ENCODE measurements around the gene C10orf90.
"Not testable (repeated sequence)": the region's sequence is repeated elsewhere in the genome, so short reads cannot be mapped to it uniquely, and the experiment has no call there.

Gene C10orf90

DNA sequence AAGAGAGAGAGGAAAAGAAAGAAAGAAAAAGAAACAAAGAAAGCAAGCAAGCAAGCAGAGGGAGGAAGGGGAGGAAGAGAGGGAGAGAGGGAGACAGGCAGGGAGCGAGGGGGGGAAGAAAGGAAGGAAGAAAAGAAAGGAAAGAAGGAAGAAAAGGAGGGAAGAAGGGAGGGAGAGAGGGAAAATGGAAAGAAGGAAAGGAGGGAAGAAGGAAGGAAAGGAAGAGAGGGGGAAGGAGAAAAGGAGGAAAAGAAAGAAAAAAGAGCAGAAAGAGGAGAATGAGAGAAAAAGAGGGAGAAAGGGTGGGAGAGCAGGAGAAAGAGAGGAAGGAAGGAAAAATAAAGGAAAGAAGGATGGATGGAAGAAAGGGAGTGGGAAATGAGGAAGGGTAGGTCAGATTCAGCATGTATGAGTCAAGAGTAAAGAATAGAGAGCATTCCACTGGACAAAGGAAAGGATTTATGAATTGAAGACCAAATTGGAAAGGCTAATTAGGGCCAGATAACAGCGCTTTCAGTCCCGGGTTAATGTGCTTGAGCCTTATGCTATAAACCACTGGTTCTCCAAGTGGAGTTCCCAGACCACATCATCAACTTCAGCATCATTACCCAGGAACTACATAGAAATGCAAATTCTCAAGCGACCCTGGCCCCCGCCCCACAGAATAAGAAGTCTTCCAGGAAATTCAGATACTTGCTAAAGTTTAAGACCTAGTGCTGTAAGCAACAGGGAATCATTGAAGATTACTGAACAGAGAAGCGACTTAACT lies 85.1 kb downstream of the C10orf90 start:
- DNase-seq (ENCODE audit: low read depth in 2 of 2): no peak

- no peak for DNase-seq (ENCODE audit: low read depth in 2 of 2)
Observed at GRCh38 chr10:126584836-126585235, 85.7 kb downstream of the C10orf90 start.

- no peak for DNase-seq (ENCODE audit: low read depth in 2 of 2)
Observed at GRCh38 chr10:126583552-126584200, 86.8 kb downstream of the C10orf90 start.

DNA sequence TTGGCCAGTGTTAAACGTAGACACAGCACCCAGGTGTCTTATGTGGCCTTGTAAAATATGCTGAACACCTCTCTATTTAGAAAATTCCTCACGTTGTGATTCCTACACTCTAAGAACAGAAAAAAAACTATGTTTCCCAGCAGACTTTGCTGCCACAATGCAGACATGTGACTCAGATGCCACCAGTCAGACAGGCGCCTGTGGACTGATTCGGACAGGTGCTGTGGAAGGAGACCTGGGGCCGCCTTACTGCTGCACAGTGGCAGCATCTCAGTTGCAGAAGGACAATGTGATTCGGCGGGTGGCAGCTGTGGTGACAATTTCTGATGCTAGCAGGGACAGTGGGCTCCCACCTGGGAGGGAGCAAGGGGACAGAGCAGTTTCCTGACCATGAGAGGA lies 88.8 kb downstream of the C10orf90 start:
- no peak for DNase-seq (ENCODE audit: low read depth in 2 of 2)

GRCh38 chr10:126580873-126581647 lies 89.4 kb downstream of the C10orf90 start:
- no peak for DNase-seq (ENCODE audit: low read depth in 2 of 2)

GRCh38 chr10:126576336-126576735 lies 94.2 kb downstream of the C10orf90 start:
- DNase-seq (ENCODE audit: low read depth in 2 of 2): no peak

DNA sequence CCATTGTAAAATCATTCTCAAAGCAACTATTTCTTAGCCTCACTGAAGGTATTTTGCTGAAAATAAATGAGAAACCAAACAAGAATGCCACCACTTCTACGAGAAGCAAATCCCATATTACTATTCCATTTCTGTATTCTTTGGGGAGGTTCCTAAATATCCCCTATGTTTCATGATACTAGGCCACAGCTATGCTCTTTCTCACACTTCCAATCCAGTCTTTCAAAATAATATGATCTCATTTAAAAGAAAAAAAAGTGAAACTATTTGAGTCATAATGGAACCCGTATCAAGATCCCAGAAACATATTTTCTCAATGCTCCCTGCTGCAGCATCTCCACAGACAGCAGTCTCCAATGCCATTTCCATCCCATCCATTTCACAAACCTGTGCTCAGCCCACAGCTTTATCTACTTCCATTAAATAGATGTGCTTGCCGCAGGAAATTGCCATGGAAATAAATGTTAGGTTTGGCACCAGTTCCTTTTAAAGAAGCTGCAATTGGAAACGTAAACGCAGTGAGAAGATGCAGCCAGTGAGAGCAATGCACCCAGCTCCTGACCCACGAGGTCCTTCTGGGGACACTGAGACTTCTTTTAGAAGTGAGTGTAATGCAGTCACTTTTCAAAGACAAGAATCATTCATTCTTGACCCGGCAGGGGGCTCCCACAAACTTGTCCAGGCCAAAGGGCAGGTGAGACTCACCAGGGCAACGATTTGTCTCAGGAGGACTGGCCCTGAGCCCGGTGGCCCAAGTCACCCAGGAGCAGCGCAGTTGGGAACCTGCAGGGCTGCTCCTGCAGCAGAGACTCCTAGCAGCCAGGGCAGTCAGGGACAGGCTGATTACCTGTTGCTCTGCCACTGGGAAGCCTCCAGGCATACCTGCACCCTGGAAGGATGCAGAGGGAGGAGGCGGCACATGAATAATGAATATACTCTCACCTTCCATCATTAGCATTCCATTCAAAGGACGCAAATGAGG lies 99.6 kb downstream of the C10orf90 start:
- no peak for DNase-seq (ENCODE audit: low read depth in 2 of 2)

GRCh38 chr10:126570245-126570570 lies 100.3 kb downstream of the C10orf90 start:
- DNase-seq (ENCODE audit: low read depth in 2 of 2): no peak

DNA sequence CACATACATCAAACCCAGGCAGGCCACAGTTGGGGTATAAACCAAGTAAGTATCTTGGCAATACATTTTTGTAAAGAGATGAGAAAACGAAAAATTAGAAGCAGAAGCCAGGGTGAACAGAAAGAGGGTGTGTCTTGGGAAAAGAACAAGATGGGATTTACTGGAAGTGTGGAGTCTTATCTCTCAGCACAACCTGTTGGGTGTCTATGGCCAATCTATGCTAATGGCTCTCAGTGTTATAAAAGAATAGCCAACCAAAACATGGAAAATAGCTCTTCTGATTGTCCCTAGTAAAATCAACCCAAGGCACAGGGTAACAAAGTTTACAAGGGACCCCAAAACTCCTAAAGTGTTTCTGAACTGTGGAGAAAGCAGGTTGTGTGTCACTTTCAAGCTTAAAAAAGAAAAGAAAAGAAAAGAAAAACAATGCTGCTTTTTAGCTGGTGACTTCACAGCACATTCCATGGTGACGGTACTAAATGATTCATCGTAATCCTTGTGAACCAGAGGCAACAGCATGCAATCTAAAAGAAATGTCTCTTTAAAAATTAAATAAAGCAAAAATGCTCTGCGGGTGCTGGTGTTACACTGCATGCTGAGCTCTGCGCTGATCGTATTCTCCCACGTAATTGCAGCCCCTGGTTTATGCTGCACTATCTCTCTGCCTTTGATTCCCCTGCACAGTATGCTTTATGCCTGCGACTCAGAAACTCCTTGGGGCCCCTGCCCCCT lies 100.8 kb downstream of the C10orf90 start:
- DNase-seq (ENCODE audit: low read depth in 2 of 2): no peak

GRCh38 chr10:126568809-126569385 lies 101.6 kb downstream of the C10orf90 start:
- DNase-seq (ENCODE audit: low read depth in 2 of 2): no peak

- no peak for DNase-seq (ENCODE audit: low read depth in 2 of 2)
Observed at GRCh38 chr10:126565871-126566270, 104.6 kb downstream of the C10orf90 start.

GRCh38 chr10:126565441-126565840 lies 105.1 kb downstream of the C10orf90 start:
- DNase-seq (ENCODE audit: low read depth in 2 of 2): no peak

DNA sequence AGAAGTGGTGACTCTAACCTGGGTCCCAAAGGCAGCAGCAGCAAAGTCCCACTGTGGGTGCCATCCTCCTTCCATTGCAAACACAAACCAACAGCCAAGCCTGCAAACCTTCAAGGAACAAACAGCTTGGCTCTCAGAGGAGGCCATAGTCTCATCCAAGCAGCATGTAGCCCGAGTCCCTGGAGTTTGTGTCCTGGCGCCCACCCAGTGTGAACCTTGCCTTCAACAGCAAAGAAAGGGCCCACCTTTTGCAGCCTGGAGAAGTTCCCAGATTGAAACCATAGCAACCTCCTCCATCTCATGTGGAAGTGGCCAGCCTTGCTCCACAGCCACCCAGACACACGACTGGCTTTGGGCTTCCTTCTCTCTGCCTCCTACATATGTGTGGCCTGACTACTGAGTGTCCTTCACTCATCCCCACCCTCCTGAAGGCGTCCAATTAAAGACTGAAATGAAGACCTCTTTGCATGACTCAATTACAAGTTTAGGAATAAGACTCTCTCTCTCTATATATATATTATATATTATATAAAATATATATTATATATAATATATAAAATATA lies 106.1 kb downstream of the C10orf90 start:
- DNase-seq (ENCODE audit: low read depth in 2 of 2): no peak

DNA sequence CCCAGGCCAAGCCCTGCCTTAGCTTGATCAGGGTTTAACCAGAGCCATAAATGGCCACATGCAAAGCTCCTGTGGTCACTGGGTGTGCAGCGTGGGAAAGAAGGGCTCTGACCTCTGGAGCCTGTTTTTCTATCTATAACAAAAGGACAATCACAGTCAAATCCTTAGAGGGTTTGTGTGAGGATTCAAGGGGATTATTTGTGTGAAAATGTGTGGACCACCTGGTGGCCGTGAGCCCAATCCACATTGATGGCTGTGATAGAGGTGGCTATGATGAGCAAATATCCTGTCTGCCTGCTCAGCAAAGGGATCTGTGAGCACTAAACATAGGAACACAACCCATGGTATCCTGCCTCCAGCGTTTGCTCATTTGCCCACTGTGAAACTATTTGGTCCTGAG lies 107.1 kb downstream of the C10orf90 start:
- no peak for DNase-seq (ENCODE audit: low read depth in 2 of 2)

DNA sequence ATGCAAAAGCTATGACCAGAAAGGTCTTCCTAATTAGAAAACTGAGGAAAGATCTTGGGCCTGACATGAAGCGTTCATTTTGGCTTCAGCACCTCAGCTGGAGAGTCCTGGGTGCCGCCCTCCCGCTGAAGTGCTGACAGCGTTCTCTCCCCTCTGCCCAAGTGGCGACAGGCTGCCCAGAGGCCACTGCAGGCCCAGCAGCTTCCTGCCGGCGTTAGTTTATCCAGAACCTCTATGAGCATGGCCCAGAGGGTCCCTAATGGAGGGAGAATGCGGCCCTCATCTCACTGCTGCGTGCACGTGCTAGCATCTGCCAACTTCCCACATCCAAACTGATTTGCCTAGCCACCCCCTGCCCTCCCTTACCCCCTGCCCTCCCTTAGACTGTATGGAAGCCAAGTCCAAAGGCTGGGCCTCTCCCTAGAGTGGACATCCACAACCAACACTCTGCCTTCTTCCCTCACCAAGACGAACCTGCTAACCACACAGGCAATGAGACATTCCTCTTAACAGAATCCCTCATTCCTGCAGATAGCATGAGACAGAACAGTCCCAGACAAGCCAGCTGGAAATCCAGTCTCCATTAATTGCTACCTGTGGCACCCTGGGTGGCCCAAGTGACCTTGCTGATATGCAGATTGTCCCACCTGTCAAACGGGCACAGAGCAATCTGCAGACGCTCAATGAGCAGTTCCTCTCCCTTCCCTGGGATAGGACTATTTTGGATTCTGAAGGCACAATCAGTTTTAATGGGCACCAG lies 108.4 kb downstream of the C10orf90 start:
- DNase-seq (ENCODE audit: low read depth in 2 of 2): no peak

GRCh38 chr10:126561294-126561920 lies 109.1 kb downstream of the C10orf90 start:
- DNase-seq (ENCODE audit: low read depth in 2 of 2): no peak

GRCh38 chr10:126558881-126559280 lies 111.6 kb downstream of the C10orf90 start:
- no peak for DNase-seq (ENCODE audit: low read depth in 2 of 2)

DNA sequence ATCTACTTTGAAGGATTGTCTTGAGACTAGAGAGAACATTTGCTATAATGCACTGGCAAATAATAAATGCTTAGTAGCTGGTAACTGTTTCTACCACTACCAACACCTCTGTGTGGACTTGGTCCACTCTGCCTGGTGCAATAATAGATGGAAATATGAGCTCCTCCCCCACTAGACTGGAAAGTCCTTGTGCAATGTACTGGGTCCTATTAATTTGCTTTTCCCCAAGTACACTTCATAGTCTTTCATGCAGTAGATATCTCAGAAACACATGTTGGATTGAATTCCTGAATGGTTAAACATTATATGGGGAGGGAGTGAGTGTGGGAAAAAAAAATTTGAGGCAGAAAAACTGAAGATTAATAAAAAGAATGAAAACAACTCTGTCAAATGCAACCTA lies 119.3 kb downstream of the C10orf90 start:
- no peak for DNase-seq (ENCODE audit: low read depth in 2 of 2)

DNA sequence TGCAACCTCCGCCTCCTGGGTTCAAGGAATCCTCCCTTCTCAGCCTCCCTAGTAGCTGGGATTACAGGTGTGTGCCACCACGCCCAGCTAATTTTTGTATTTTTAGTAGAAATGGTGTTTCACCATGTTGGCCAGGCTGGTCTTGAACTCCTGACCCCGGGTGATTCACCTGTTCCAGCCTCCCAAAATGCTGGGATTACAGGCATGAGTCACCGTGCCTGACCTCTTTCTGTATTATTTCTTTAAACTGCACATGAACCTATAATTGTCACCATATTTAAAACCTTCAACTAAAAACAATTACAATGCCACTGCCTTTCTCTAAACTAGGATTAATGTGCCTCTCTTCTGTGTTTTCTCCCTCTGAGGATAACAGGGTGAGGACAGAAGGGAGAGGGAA lies 119.9 kb downstream of the C10orf90 start:
- not testable (repeated sequence) for DNase-seq (ENCODE audit: low read depth in 2 of 2)
